Astrocyte (in vitro differentiated cells and primary cell): ENCODE measurements around the gene PSORS1C1. TPM values are rescaled to one million over a fixed set of nuclear protein-coding genes. Genes with fewer than 3 reads are reported as not detected.

Experiments used
- DNase-seq: peaks from one replicate; pipeline ENCODE4 v3.0.0-alpha.2; 2010; ENCODE audit warnings: low read depth
- FAIRE-seq: peaks from 2 replicates; lab custom pipeline; 2011; peaks lifted over from hg19 to GRCh38; lab: Jason Lieb, UNC
- H2AFZ ChIP-seq: 2 replicates; pipeline ENCODE4 v1.6.0; 2012; ENCODE audit warnings: low read depth, low read length, inconsistent platforms
- H3K27ac ChIP-seq: 2 replicates; pipeline ENCODE4 v1.5.1; 2011; ENCODE audit warnings: low read depth, low read length, inconsistent platforms
- H3K27me3 ChIP-seq: 2 replicates; pipeline ENCODE4 v1.6.0; 2011; ENCODE audit warnings: low read length, inconsistent platforms; ENCODE audit not compliant: insufficient read depth
- H3K36me3 ChIP-seq: 2 replicates; pipeline ENCODE4 v1.5.1; 2011; ENCODE audit warnings: low read length, inconsistent platforms; ENCODE audit not compliant: insufficient read depth
- H3K4me1 ChIP-seq: 2 replicates; pipeline ENCODE4 v1.5.1; 2011; ENCODE audit warnings: low read length, inconsistent platforms; ENCODE audit not compliant: insufficient read depth
- H3K4me2 ChIP-seq: 2 replicates; pipeline ENCODE4 v1.6.0; 2012; ENCODE audit warnings: low read length, inconsistent platforms
- H3K4me3 ChIP-seq: 2 replicates; pipeline ENCODE4 v1.5.1; 2011; ENCODE audit warnings: low read depth, mild to moderate bottlenecking, low read length, inconsistent platforms; ENCODE audit not compliant: insufficient read depth
- H3K79me2 ChIP-seq: 2 replicates; pipeline ENCODE4 v1.6.0; 2012; ENCODE audit warnings: mild to moderate bottlenecking, low read length, inconsistent platforms; ENCODE audit not compliant: insufficient read depth
- H3K9ac ChIP-seq: 2 replicates; pipeline ENCODE4 v1.6.0; 2012; ENCODE audit warnings: mild to moderate bottlenecking, low read length, inconsistent platforms
- H3K9me3 ChIP-seq: 2 replicates; pipeline ENCODE4 v1.5.1; 2012; ENCODE audit warnings: low read depth, mild to moderate bottlenecking, low read length, inconsistent platforms; ENCODE audit not compliant: insufficient read depth
- H4K20me1 ChIP-seq: 2 replicates; pipeline ENCODE4 v1.6.0; 2012; ENCODE audit warnings: low read length, inconsistent platforms; ENCODE audit not compliant: insufficient read depth
- H3K27ac Mint-ChIP-seq: one replicate; pipeline ENCODE4 v1.8.0; 2021; ENCODE audit warnings: mild to moderate bottlenecking, mixed read lengths; ENCODE audit not compliant: unreplicated experiment
- H3K27me3 Mint-ChIP-seq: one replicate; pipeline ENCODE4 v1.8.0; 2021; ENCODE audit warnings: low read depth, mixed read lengths; ENCODE audit not compliant: unreplicated experiment
- H3K36me3 Mint-ChIP-seq: one replicate; pipeline ENCODE4 v1.8.0; 2021; ENCODE audit warnings: low read depth, mixed read lengths; ENCODE audit not compliant: unreplicated experiment
- H3K4me1 Mint-ChIP-seq: one replicate; pipeline ENCODE4 v1.8.0; 2021; ENCODE audit warnings: low read depth, mixed read lengths; ENCODE audit not compliant: unreplicated experiment
- H3K4me3 Mint-ChIP-seq: one replicate; pipeline ENCODE4 v1.8.0; 2021; ENCODE audit warnings: mild to moderate bottlenecking, moderate library complexity, mixed read lengths; ENCODE audit not compliant: unreplicated experiment
- H3K9me3 Mint-ChIP-seq: one replicate; pipeline ENCODE4 v1.8.0; 2021; ENCODE audit warnings: mild to moderate bottlenecking, mixed read lengths; ENCODE audit not compliant: unreplicated experiment
- EZH2 ChIP-seq: IDR thresholded peaks from 2 replicates; pipeline ENCODE4 v1.6.1; 2012; ENCODE audit warnings: mild to moderate bottlenecking, low read length, inconsistent platforms; ENCODE audit not compliant: insufficient read depth
- total RNA-seq: library from RNA; stranded (reverse); gene quantifications from 2 replicates; pipeline ENCODE4 v1.2.1, GENCODE V29; 2021
- TF ChIP-seq, protein P1 (sequence below): IDR thresholded peaks from 2 replicates; pipeline ENCODE4 v1.5.1; 2011; ENCODE audit warnings: low read depth, mild to moderate bottlenecking, inconsistent platforms, low read length, moderate library complexity; ENCODE audit not compliant: insufficient read depth

The PSORS1C1 gene
- total RNA-seq, 1 donor from 2014 or later: 9.2 TPM

DNA sequence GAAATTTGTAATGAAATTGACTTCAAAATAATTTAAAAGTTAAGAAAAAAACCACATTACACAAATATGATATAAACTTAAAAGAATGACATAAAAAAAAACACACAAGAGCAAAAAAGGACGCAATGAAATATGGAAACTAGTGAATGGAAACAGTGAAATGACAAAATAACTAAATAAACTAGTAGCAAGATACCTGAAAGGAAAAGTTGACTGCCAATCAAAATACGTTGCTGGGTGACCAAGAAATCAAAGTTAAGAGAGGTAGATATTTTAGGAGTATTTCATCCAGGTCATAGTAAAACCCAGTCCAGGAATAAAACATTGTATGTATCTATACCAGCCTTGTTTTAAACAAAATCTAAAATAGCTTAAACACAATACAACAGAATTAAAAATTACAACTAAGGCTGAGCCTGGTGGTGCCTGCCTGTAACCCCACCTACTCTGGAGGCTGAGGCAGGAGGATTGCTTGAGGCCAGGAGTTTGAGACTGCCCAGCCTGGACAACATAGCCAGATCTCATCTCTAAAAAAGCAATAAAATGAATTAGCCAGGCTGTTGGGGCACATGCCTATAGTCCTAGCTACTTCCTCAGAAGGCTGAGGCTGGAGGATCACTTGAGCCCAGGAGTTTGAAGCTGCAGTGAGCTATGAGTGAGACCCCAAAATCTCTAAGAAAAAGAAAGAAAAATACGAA is 24.2 kb upstream of the PSORS1C1 start:
- peaks cover 18% of the 10 kb centered on the region for H3K4me1 Mint-ChIP-seq
- no peaks in the 10 kb centered on the region for H3K36me3 Mint-ChIP-seq
- no peaks in the 10 kb centered on the region for H3K9me3 ChIP-seq
- H3K27me3 Mint-ChIP-seq: peaks cover 2% of the 10 kb centered on the region
- H3K4me3 ChIP-seq: no peak overlapping the region
- TF ChIP-seq EZH2: no peak
- H3K9ac ChIP-seq: no peak overlapping the region
- H3K27ac Mint-ChIP-seq: no peak overlapping the region
- no peaks in the 10 kb centered on the region for H4K20me1 ChIP-seq
- peaks cover 17% of the 10 kb centered on the region for H3K4me1 ChIP-seq
- no peaks in the 10 kb centered on the region for H3K36me3 ChIP-seq
- DNase-seq (no peak), FAIRE-seq (no peak)
- peaks cover 4% of the 10 kb centered on the region for H3K9me3 Mint-ChIP-seq
- no peak overlapping the region for H3K27ac ChIP-seq
- H3K4me2 ChIP-seq: no peak overlapping the region
- H2AFZ ChIP-seq: no peak overlapping the region
- H3K4me3 Mint-ChIP-seq: no peak overlapping the region
- H3K79me2 ChIP-seq: no peaks in the 10 kb centered on the region
- no peaks in the 10 kb centered on the region for H3K27me3 ChIP-seq

DNA sequence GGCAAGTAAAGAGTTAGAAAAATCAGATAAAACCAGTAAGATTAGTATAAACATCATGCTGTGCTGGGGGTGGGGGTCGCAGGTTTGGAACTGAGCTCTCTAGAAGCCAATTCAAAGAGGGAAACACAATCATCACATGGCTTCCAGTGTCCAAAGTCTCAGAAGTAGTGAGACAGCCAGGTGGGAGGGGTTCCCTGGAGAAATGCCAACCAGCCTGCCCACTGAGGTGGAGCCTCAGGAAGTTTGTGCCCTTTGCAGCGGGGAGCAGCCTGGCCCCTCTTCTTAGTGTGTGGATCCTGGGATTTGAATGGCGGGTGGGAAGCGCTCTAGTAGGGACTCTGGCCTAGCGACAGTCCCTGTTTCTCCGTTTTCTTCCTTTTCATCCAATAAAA is 23.6 kb upstream of the PSORS1C1 start:
- Histone ChIP-seq H3K27me3 (no peaks in the 10 kb centered on the region), H3K9me3 (no peaks in the 10 kb centered on the region), H4K20me1 (no peaks in the 10 kb centered on the region), H3K79me2 (no peaks in the 10 kb centered on the region), H2AFZ (no peak overlapping the region), H3K4me3 (no peak overlapping the region), H3K4me2 (no peak overlapping the region), H3K9ac (no peak overlapping the region), H3K27ac (no peak overlapping the region), H3K4me1 (peaks cover 14% of the 10 kb centered on the region), H3K36me3 (no peaks in the 10 kb centered on the region)
- FAIRE-seq: no peak
- Mint-ChIP-seq H3K27me3 (peaks cover 2% of the 10 kb centered on the region), H3K9me3 (peaks cover 4% of the 10 kb centered on the region), H3K27ac (no peak overlapping the region), H3K4me1 (peaks cover 14% of the 10 kb centered on the region), H3K36me3 (no peaks in the 10 kb centered on the region), H3K4me3 (no peak overlapping the region)
- TF ChIP-seq EZH2: no peak
- TF ChIP-seq, protein P1, sequence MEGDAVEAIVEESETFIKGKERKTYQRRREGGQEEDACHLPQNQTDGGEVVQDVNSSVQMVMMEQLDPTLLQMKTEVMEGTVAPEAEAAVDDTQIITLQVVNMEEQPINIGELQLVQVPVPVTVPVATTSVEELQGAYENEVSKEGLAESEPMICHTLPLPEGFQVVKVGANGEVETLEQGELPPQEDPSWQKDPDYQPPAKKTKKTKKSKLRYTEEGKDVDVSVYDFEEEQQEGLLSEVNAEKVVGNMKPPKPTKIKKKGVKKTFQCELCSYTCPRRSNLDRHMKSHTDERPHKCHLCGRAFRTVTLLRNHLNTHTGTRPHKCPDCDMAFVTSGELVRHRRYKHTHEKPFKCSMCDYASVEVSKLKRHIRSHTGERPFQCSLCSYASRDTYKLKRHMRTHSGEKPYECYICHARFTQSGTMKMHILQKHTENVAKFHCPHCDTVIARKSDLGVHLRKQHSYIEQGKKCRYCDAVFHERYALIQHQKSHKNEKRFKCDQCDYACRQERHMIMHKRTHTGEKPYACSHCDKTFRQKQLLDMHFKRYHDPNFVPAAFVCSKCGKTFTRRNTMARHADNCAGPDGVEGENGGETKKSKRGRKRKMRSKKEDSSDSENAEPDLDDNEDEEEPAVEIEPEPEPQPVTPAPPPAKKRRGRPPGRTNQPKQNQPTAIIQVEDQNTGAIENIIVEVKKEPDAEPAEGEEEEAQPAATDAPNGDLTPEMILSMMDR: no peak
- no peak for DNase-seq

DNA sequence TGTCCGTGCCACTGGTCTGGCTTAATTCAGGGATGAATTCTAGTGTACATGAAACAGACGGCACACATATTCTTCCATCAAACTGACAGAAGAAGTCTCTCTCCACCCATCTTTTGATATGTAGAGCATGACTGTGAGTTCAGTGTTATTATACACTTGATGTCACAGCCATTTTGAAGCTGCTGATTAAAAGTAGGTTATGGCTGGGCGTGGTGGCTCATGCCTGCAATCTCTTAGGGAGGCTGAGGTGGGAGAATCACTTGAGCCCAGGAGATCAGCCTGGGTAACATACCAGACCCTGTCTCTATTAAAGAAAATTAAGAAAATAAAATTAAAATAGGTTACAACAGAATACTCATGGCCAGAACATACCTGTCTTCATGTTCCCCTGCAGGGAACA is 22.9 kb upstream of the PSORS1C1 start:
- H3K27me3 ChIP-seq: no peaks in the 10 kb centered on the region
- no peak for TF ChIP-seq EZH2
- TF ChIP-seq, protein P1: no peak
- H3K4me1 Mint-ChIP-seq: peaks cover 7% of the 10 kb centered on the region
- H3K4me3 Mint-ChIP-seq: no peak overlapping the region
- H3K4me3 ChIP-seq: no peak overlapping the region
- no peak overlapping the region for H3K9ac ChIP-seq
- H3K36me3 Mint-ChIP-seq: no peaks in the 10 kb centered on the region
- no peaks in the 10 kb centered on the region for H3K79me2 ChIP-seq
- H3K9me3 Mint-ChIP-seq: peaks cover 4% of the 10 kb centered on the region
- H2AFZ ChIP-seq: no peak overlapping the region
- no peaks in the 10 kb centered on the region for H4K20me1 ChIP-seq
- H3K27ac ChIP-seq: no peak overlapping the region
- H3K9me3 ChIP-seq: no peaks in the 10 kb centered on the region
- FAIRE-seq (no peak), DNase-seq (no peak)
- no peak overlapping the region for H3K4me2 ChIP-seq
- peaks cover 7% of the 10 kb centered on the region for H3K4me1 ChIP-seq
- no peaks in the 10 kb centered on the region for H3K36me3 ChIP-seq
- peaks cover 4% of the 10 kb centered on the region for H3K27me3 Mint-ChIP-seq
- no peak overlapping the region for H3K27ac Mint-ChIP-seq
